ENCODE results near the gene MED20. TPM values are rescaled to one million over a fixed set of nuclear protein-coding genes. Genes with fewer than 3 reads are reported as not detected.

The MED20 gene
- total RNA-seq, 1 donor from 2014 or later = 24.3 TPM

DNA sequence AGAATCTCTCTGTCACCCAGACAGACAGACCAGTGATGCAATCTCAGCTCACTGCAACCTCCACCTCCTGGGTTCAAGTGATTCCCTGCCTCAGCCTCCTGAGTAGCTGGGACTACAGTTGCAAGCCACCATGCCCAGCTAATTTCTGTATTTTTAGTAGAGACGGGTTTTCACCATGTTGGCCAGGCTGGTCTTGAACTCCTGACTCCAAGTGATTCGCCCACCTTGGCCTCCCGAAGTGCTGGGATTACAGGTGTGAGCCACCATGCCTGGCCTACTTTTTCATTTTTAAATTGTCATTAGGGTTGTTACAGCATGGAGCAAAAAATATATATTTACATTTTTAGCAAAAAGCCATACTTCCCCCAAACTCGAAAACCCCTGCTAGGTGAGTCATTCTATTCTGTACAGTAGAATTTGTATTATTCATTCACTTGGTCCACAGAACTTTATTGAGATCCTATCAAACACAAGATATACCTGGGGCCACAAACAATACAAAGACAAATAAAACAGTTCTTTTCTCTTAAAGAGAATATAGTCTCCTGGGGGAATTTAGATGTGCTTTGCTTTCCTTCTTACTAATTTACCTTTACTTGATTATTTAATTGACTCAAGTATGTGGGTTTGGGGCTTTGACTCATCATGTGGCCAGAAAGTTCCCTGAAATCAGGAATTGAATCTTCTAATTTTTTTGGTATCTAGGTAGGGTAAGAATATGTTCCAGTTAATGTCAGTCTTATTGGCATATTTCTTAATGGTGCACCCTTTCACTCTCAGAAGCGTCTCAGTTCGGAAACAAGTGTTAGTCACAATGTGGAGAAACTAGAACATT, 37.3 kb upstream of the MED20 start:
- H3K4me3 Mint-ChIP-seq (ENCODE audit: unreplicated experiment) = no peak overlapping the region
- H3K4me1 Mint-ChIP-seq (ENCODE audit: unreplicated experiment) = no peaks in the 10 kb centered on the region

DNA sequence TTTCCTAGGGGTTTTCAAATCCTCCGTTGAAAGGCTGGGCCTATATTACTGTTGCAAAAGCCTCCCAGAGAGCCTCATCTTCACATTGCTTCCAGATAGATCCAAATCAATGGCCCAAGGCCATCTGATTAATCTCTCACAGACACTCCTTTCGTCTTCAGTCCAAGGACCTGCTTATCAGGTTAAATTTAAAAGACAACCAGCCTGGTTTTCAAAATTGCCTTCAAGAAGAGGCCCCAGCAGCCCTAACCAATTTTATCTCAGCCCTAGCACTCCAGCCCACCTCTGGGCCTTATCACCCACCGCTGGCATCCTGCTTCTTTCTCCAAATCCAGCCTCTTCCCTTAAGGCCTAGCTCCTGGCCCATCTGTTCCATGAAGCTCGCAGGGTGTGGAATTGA, 36.2 kb upstream of the MED20 start:
- Mint-ChIP-seq H3K4me3 (ENCODE audit: unreplicated experiment) (no peak overlapping the region), H3K4me1 (ENCODE audit: unreplicated experiment) (no peaks in the 10 kb centered on the region), H3K9me3 (ENCODE audit: unreplicated experiment) (no peaks in the 10 kb centered on the region), H3K27me3 (ENCODE audit: unreplicated experiment) (no peaks in the 10 kb centered on the region), H3K27ac (ENCODE audit: unreplicated experiment) (no peak overlapping the region), H3K36me3 (ENCODE audit: unreplicated experiment) (peaks cover 2% of the 10 kb centered on the region)
- no peak for DNase-seq (ENCODE audit: extremely low spot score, unreplicated experiment)
- TF ChIP-seq, protein P1, sequence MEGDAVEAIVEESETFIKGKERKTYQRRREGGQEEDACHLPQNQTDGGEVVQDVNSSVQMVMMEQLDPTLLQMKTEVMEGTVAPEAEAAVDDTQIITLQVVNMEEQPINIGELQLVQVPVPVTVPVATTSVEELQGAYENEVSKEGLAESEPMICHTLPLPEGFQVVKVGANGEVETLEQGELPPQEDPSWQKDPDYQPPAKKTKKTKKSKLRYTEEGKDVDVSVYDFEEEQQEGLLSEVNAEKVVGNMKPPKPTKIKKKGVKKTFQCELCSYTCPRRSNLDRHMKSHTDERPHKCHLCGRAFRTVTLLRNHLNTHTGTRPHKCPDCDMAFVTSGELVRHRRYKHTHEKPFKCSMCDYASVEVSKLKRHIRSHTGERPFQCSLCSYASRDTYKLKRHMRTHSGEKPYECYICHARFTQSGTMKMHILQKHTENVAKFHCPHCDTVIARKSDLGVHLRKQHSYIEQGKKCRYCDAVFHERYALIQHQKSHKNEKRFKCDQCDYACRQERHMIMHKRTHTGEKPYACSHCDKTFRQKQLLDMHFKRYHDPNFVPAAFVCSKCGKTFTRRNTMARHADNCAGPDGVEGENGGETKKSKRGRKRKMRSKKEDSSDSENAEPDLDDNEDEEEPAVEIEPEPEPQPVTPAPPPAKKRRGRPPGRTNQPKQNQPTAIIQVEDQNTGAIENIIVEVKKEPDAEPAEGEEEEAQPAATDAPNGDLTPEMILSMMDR (IDR thresholded peaks at IDR 0.05) = no peak

More for the DNA sequence above, 37.3 kb upstream of the MED20 start:
- Mint-ChIP-seq H3K27ac (ENCODE audit: unreplicated experiment) (no peak overlapping the region), H3K27me3 (ENCODE audit: unreplicated experiment) (no peaks in the 10 kb centered on the region), H3K9me3 (ENCODE audit: unreplicated experiment) (no peaks in the 10 kb centered on the region), H3K36me3 (ENCODE audit: unreplicated experiment) (peaks cover 5% of the 10 kb centered on the region)
- no peak for DNase-seq (ENCODE audit: extremely low spot score, unreplicated experiment)
- TF ChIP-seq, protein P1 (IDR thresholded peaks at IDR 0.05) = no peak

GRCh38 chr6:41955412-41955811, 34.5 kb upstream of the MED20 start:
- Mint-ChIP-seq H3K9me3 (ENCODE audit: unreplicated experiment) (no peaks in the 10 kb centered on the region), H3K4me1 (ENCODE audit: unreplicated experiment) (no peaks in the 10 kb centered on the region), H3K27me3 (ENCODE audit: unreplicated experiment) (no peaks in the 10 kb centered on the region), H3K36me3 (ENCODE audit: unreplicated experiment) (peaks cover 3% of the 10 kb centered on the region), H3K27ac (ENCODE audit: unreplicated experiment) (no peak overlapping the region), H3K4me3 (ENCODE audit: unreplicated experiment) (no peak overlapping the region)
- no peak for DNase-seq (ENCODE audit: extremely low spot score, unreplicated experiment)
- TF ChIP-seq, protein P1 (IDR thresholded peaks at IDR 0.05) = no peak

GRCh38 chr6:41954668-41955067, 33.7 kb upstream of the MED20 start:
- H3K27me3 Mint-ChIP-seq (ENCODE audit: unreplicated experiment) = no peaks in the 10 kb centered on the region
- no peaks in the 10 kb centered on the region for H3K4me1 Mint-ChIP-seq (ENCODE audit: unreplicated experiment)
- TF ChIP-seq, protein P1 (IDR thresholded peaks at IDR 0.05) = no peak
- peaks cover 5% of the 10 kb centered on the region for H3K36me3 Mint-ChIP-seq (ENCODE audit: unreplicated experiment)
- no peak overlapping the region for H3K4me3 Mint-ChIP-seq (ENCODE audit: unreplicated experiment)
- DNase-seq (ENCODE audit: extremely low spot score, unreplicated experiment) = no peak
- no peak overlapping the region for H3K27ac Mint-ChIP-seq (ENCODE audit: unreplicated experiment)
- H3K9me3 Mint-ChIP-seq (ENCODE audit: unreplicated experiment) = no peaks in the 10 kb centered on the region

DNA sequence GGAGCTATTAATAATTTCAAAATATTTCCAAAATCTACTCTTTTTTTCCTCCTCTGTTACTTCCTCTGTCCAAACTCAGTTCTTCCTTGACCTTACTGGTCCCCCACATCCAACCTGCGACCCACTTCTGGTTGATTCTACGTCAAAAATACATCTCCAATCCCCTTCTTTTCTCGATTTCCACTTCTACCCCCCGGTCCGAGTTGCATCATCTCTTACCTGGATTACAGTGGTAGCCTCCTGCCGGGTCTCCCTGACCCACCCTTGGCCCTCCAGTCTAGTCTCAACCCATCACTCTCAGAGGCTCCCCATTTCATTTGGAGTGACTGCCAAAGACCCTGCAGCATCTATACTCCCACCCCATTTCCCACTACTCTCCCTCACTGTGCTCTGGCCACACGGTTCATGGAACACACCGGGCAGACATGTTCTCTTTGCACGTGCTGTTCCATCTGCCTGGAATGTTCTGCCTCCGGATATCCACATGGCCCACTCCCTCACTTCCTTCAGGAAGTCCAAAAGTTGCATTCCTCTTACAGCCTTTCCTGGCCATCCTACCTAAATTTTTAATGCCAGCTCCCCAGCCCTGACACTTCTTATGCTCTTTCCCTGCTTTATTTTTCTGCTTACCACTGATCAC, 26.8 kb upstream of the MED20 start:
- no peak overlapping the region for H3K4me3 Mint-ChIP-seq (ENCODE audit: unreplicated experiment)
- no peak for DNase-seq (ENCODE audit: extremely low spot score, unreplicated experiment)
- no peaks in the 10 kb centered on the region for H3K9me3 Mint-ChIP-seq (ENCODE audit: unreplicated experiment)
- H3K4me1 Mint-ChIP-seq (ENCODE audit: unreplicated experiment) = no peaks in the 10 kb centered on the region
- peaks cover 10% of the 10 kb centered on the region for H3K36me3 Mint-ChIP-seq (ENCODE audit: unreplicated experiment)
- TF ChIP-seq, protein P1 (IDR thresholded peaks at IDR 0.05) = no peak
- no peak overlapping the region for H3K27ac Mint-ChIP-seq (ENCODE audit: unreplicated experiment)
- H3K27me3 Mint-ChIP-seq (ENCODE audit: unreplicated experiment) = peaks cover 2% of the 10 kb centered on the region

Data from osteocyte (in vitro differentiated cells).